Tibial nerve (tissue), 4 donors: ENCODE results near the gene HDAC2. TPM values are rescaled to one million over a fixed set of nuclear protein-coding genes. Genes with fewer than 3 reads are reported as not detected.

Experiments
- DNase-seq, 2 donors: peaks; one replicate each; pipeline ENCODE4 v3.0.0-alpha.2; 2019; ENCODE audit warnings: low spot score in 2 of 2
- H3K27ac ChIP-seq, 4 donors: fragments of 200-600 bp; sonication (generic) in 3 of 4; one replicate each; pipeline ENCODE4 v1.5.1; 2017 to 2019; ENCODE audit warnings: mild to moderate bottlenecking in 1 of 4
- H3K27me3 ChIP-seq, 2 donors: fragments of 200-600 bp; sonication (generic) in 1 of 2; one replicate each; pipeline versions ENCODE4 v1.5.1 to v1.6.0; 2017 to 2019
- H3K36me3 ChIP-seq, 3 donors: fragments of 200-600 bp; sonication (generic); one replicate each; pipeline ENCODE4 v1.5.1; 2018 to 2019
- H3K4me1 ChIP-seq, 4 donors: fragments of 200-600 bp; sonication (generic) in 3 of 4; one replicate each; pipeline ENCODE4 v1.5.1; 2017 to 2019
- H3K4me3 ChIP-seq, 4 donors: fragments of 200-600 bp; sonication (generic) in 3 of 4; one replicate each; pipeline ENCODE4 v1.5.1; 2017 to 2019; ENCODE audit warnings: mild to moderate bottlenecking in 1 of 4, moderate library complexity in 1 of 4
- H3K9me3 ChIP-seq, 4 donors: fragments of 200-600 bp; sonication (generic) in 3 of 4; one replicate each; pipeline ENCODE4 v1.5.1; 2017 to 2019
- EP300 ChIP-seq, 2 donors: sonication (generic); formaldehyde crosslinking; IDR thresholded peaks; one replicate each; pipeline ENCODE4 v1.6.1; 2017; ENCODE audit warnings: antibody characterized with exemption in 2 of 2, mild to moderate bottlenecking in 1 of 2
- POLR2A ChIP-seq, 2 donors: fragments of 450-650 bp; IDR thresholded peaks; one replicate each; pipeline ENCODE4 v1.6.1; 2017; ENCODE audit warnings: antibody characterized with exemption in 2 of 2, mild to moderate bottlenecking in 2 of 2, moderate library complexity in 2 of 2
- WGBS, 2 donors: methylation state at CpG; one replicate each; pipeline ENCODE4 v1.1.5; 2018; 5-methylcytosine and 5-hydroxymethylcytosine counted together
- total RNA-seq, 4 donors: library from RNA; depleted of rRNA; stranded (reverse); fragments of >200 nt; gene quantifications; one replicate each; pipeline ENCODE4 v1.1.0, GENCODE V29; 2016
- TF ChIP-seq, protein P1 (sequence below), 5 experiments: fragments of 200-600 bp in 3 of 5; fragments of 450-650 bp in 2 of 5; sonication (generic) in 3 of 5; IDR thresholded peaks; one replicate each; pipeline ENCODE4 v1.5.1; 2016 to 2019; ENCODE audit warnings: antibody characterized with exemption in 5 of 5, mild to moderate bottlenecking in 3 of 5, moderate library complexity in 2 of 5

The HDAC2 gene
- total RNA-seq, 4 donors from 2014 or later: 39.9 to 60.2 (median 47.1) TPM

DNA sequence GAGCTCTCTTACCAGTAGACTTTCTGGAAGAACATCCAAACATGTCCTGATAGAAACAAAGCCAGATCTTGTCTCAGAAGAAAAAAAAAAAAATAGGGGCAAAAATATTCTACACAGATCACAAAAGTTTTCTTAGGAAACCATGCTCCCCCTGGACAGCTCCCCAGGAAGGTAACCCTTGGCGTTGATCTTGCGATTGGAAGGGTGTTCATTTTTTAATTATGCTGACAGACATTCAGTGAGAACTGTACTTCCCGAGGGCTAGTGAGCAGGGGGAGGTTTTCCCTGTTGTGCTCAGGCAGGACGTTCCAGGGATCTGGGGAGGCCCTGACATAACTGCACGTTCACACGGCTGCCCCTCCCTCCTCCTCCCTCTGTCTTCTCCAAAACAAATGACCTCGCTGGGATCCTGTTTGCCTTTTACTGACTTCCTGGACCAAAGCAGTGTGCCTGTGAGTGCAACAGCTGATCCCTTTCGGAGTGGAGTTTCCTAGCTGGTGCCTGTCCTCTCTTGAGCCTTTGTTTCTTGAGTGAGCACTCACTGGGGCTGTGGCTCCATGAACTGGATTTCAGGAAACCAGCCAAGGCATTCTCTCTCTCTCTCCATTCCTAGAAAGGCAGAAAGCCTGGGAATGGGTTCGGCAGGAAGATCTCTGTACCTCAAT, 67.2 kb downstream of the HDAC2 start:
- DNase-seq: peak in 1 of 2 donors; percentile 38
- Histone ChIP-seq H3K9me3 (no peaks in the 10 kb centered on the region), H3K4me1 (peaks cover 0 to 16% (median 0%) of the 10 kb centered on the region in 4 donors), H3K36me3 (no peaks in the 10 kb centered on the region), H3K27me3 (no peaks in the 10 kb centered on the region), H3K4me3 (no peak overlapping the region), H3K27ac (peak overlapping the region in 2 of 4 donors; percentile 16 to 34)
- WGBS, 2 donors: 22 to 23% methylated on average over 9 of the region's 9 CpGs
- no peak for TF ChIP-seq POLR2A (IDR thresholded peaks at IDR 0.05)
- TF ChIP-seq EP300 (IDR thresholded peaks at IDR 0.05): peak in 1 of 2 donors; percentile 34

DNA sequence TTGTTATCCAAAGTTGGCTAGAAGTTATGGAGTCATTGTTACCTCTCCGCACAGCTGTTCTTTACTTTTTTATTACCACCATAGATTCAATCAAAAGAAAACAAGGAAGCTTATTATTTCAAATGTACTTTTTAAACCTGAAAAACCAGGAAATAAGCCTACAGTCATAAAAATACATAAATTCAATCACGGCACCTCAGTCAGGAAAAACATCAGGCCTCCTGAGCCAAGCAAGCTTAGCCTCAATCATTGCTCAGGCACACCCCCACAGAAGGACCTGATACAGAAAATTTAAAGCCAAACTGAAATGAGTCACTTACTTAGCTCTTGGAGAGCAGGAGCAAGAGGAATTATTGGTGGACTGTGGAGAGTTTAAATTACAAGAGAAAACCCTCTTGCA, 69.5 kb downstream of the HDAC2 start:
- Histone ChIP-seq H3K9me3 (no peaks in the 10 kb centered on the region), H3K27me3 (no peaks in the 10 kb centered on the region), H3K4me3 (no peak overlapping the region), H3K36me3 (no peaks in the 10 kb centered on the region), H3K4me1 (peaks cover 0 to 16% (median 0%) of the 10 kb centered on the region in 4 donors), H3K27ac (no peak overlapping the region)
- 87 to 96% methylated on average over 2 of the region's 2 CpGs for WGBS, 2 donors
- TF ChIP-seq EP300 (IDR thresholded peaks at IDR 0.05) (no peak), POLR2A (IDR thresholded peaks at IDR 0.05) (no peak)
- TF ChIP-seq, protein P1, sequence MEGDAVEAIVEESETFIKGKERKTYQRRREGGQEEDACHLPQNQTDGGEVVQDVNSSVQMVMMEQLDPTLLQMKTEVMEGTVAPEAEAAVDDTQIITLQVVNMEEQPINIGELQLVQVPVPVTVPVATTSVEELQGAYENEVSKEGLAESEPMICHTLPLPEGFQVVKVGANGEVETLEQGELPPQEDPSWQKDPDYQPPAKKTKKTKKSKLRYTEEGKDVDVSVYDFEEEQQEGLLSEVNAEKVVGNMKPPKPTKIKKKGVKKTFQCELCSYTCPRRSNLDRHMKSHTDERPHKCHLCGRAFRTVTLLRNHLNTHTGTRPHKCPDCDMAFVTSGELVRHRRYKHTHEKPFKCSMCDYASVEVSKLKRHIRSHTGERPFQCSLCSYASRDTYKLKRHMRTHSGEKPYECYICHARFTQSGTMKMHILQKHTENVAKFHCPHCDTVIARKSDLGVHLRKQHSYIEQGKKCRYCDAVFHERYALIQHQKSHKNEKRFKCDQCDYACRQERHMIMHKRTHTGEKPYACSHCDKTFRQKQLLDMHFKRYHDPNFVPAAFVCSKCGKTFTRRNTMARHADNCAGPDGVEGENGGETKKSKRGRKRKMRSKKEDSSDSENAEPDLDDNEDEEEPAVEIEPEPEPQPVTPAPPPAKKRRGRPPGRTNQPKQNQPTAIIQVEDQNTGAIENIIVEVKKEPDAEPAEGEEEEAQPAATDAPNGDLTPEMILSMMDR (IDR thresholded peaks at IDR 0.05): no peak
- no peak for DNase-seq

DNA sequence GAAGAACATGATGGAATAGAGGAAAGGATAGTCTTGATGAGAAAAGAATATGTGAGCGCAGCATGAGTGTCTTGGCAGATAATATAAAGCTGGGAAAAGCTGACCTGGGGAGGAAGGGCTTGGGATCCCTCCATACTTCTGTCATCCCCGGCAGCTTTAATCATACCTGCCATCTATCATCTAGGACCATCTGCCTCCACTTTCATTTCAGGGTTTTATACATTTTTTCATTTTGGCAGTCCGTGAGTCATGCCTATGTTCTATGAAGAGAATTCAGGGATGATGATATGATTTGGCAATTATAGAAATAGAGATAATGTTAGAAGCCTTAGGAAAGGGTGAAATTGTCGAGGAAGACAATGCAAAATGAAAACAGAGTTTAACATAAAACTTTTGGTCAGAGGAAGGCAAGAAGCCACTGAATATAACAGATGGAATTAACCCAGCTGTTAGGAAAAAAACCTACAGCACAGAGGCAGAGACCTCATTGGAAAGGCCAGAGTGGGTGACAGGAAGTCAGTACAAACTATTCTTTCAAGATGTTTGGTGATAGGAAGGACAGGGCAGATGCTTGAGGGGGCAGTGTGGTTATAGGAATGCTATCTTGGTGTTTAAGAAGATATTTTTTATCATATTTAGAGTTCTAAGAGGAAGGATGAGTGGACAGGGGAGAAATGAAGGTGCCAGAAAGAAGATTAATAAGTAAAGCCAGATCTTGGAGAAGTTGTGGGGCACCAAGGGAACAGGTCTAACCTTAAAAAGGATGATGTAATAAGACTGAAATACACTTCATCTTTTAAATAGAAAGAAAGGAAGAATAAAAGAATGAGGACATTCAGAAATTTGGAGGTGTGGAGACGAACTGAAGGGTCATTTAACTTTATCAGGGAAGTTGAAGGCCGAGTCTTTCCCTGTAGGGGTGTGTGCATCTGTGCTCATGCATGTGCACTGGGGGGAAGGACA, 76.0 kb downstream of the HDAC2 start:
- Histone ChIP-seq H3K27me3 (no peaks in the 10 kb centered on the region), H3K9me3 (peaks cover 0 to 15% (median 0%) of the 10 kb centered on the region in 4 donors), H3K27ac (no peak overlapping the region), H3K4me1 (no peaks in the 10 kb centered on the region), H3K4me3 (no peak overlapping the region), H3K36me3 (no peaks in the 10 kb centered on the region)
- 73 to 78% methylated on average over 6 of the region's 6 CpGs for WGBS, 2 donors
- TF ChIP-seq POLR2A (IDR thresholded peaks at IDR 0.05): no peak
- TF ChIP-seq EP300 (IDR thresholded peaks at IDR 0.05): no peak
- TF ChIP-seq, protein P1 (IDR thresholded peaks at IDR 0.05): no peak
- no peak for DNase-seq

DNA sequence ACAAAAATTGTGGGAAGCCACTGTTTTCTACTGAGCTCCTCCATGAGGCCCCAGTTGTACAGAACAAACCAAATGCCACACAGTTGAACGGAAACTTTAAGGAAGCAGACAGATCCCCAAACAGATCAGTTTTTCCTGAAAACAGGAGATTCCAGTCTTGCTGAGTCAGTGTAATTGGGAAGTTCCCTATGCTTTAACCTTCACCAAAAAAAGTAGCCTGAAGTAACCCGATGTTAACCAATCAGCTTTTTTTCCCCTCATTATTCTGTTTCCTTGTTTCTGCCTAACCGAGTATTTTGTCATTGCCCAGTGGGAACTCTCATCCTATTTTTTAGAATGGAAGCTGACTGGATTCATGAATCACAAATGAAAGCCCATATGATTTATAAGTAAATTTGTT, 77.1 kb downstream of the HDAC2 start:
- TF ChIP-seq, protein P1 (IDR thresholded peaks at IDR 0.05): no peak
- TF ChIP-seq POLR2A (IDR thresholded peaks at IDR 0.05) (no peak), EP300 (IDR thresholded peaks at IDR 0.05) (no peak)
- peaks cover 0 to 15% (median 0%) of the 10 kb centered on the region in 4 donors for H3K9me3 ChIP-seq
- H3K4me3 ChIP-seq: no peak overlapping the region
- no peak for DNase-seq
- H3K27ac ChIP-seq: no peak overlapping the region
- H3K36me3 ChIP-seq: no peaks in the 10 kb centered on the region
- H3K27me3 ChIP-seq: no peaks in the 10 kb centered on the region
- H3K4me1 ChIP-seq: no peaks in the 10 kb centered on the region
- WGBS, 2 donors: 56 to 62% methylated on average over 3 of the region's 3 CpGs

DNA sequence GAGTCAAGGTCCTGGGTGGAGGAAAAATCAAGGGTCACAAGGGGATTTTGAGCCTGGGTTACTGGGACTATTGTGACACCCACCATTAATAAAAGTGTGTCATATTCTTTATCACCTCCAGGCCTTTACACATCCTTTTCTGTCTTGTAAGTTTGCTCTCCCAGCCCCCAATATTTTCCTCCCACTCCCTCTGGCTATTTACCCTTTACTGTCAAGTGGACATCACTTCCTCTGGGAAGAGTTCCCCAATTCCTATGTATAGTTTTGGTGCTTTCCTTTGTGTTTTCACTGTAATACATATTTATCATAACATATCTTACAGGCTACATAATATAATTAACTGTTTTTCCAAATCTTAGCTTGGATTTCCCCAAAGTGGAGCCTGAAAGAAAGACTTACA, 77.5 kb downstream of the HDAC2 start:
- Histone ChIP-seq H3K4me1 (no peaks in the 10 kb centered on the region), H3K27me3 (no peaks in the 10 kb centered on the region), H3K9me3 (peaks cover 0 to 15% (median 0%) of the 10 kb centered on the region in 4 donors), H3K4me3 (no peak overlapping the region), H3K27ac (no peak overlapping the region), H3K36me3 (no peaks in the 10 kb centered on the region)
- no peak for DNase-seq
- TF ChIP-seq, protein P1 (IDR thresholded peaks at IDR 0.05): no peak
- TF ChIP-seq POLR2A (IDR thresholded peaks at IDR 0.05) (no peak), EP300 (IDR thresholded peaks at IDR 0.05) (no peak)
